AG04450 (cell line): ENCODE measurements around the gene PIP5K1C. TPM values are rescaled to one million over a fixed set of nuclear protein-coding genes. Genes with fewer than 3 reads are reported as not detected.

ENCODE experiments used
- CTCF ChIA-PET: fragments of 300-600, 350-600 bp; formaldehyde crosslinking; extraction: SDS; loops from one replicate; lab custom pipeline; 2022; ENCODE audit warnings: antibody characterized with exemption, inconsistent platforms; lab: Charles Lee
- POLR2A ChIA-PET: fragments of 350-600 bp; formaldehyde crosslinking; extraction: SDS; loops from one replicate; lab custom pipeline; 2021; ENCODE audit warnings: antibody characterized with exemption, inconsistent platforms; lab: Yijun Ruan, JAX
- DNase-seq: peaks from one replicate; pipeline ENCODE4 v3.0.0-alpha.2; 2011; ENCODE audit warnings: low read depth, low spot score
- H3K27ac ChIP-seq: one replicate; pipeline ENCODE4 v1.5.1; 2012; ENCODE audit warnings: low read depth, low read length, control low read depth
- H3K27me3 ChIP-seq: one replicate; pipeline ENCODE4 v1.6.0; 2012; ENCODE audit warnings: low read length; ENCODE audit not compliant: control insufficient read depth, insufficient read depth
- H3K4me3 ChIP-seq: 2 replicates; pipeline ENCODE4 v1.5.1; 2011; ENCODE audit warnings: mild to moderate bottlenecking, low read depth, low read length, control low read depth
- H3K9me3 ChIP-seq: 2 replicates; pipeline ENCODE4 v1.5.1; 2012; ENCODE audit warnings: low read length; ENCODE audit not compliant: control insufficient read depth, insufficient read depth
- polyA plus RNA-seq: library from polyadenylated mRNA; depleted of rRNA; stranded (reverse); fragments of >200 nt; gene quantifications from 2 replicates; pipeline ENCODE4 v1.2.3, GENCODE V29; 2011
- TF ChIP-seq, protein P1 (sequence below): IDR thresholded peaks from 2 replicates; pipeline ENCODE4 v1.5.1; 2011; ENCODE audit warnings: low read depth, low read length, control low read depth, inconsistent platforms

Gene PIP5K1C
- polyA plus RNA-seq, 1 experiment: 10.3 TPM

DNA sequence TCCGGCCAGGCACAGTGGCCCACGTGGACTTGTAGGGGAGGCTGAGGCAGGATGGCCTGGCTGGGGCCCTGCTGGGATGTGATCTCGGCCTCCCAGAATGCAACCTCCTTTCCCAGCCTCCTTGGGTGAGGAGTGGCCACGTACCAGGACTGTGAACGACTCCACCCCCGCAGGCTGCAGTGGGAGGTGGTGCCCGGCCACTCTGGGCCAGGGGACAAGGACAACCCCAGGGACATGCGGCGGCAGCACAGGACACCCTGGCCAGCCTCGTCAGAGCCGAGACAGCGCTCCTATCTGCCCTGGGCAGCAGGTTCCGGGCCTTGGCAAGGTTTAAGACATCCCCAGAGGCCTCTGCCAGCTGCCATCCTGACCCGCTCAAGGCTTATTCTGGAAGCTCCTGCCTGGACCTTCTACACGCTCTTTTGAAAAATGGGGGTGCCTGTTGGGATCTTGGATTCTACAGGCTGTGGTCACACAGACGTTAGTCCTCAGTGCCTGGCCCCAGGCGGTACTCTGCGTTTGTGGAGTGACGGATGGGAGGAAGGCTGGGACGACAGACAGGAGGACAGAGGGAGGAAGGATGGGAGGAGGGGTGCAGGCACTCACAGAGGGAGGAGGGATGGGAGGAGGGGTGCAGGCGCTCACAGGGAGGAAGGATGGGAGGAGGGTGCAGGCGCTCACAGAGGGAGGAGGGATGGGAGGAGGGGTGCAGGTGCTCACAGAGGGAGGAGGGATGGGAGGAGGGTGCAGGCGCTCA lies 53.8 kb downstream of the PIP5K1C start:
- DNase-seq: no peak
- no peak overlapping the region for H3K4me3 ChIP-seq
- no peaks in the 10 kb centered on the region; the same call in 1 of the 2 replicates for H3K9me3 ChIP-seq
- ChIA-PET POLR2A (interaction anchor here (0.8 kb wide), 1 partner anchor 121 kb away, joined by 4 read pairs; no protein-coding TSS in a partner anchor), CTCF (no interaction called here)
- TF ChIP-seq, protein P1, sequence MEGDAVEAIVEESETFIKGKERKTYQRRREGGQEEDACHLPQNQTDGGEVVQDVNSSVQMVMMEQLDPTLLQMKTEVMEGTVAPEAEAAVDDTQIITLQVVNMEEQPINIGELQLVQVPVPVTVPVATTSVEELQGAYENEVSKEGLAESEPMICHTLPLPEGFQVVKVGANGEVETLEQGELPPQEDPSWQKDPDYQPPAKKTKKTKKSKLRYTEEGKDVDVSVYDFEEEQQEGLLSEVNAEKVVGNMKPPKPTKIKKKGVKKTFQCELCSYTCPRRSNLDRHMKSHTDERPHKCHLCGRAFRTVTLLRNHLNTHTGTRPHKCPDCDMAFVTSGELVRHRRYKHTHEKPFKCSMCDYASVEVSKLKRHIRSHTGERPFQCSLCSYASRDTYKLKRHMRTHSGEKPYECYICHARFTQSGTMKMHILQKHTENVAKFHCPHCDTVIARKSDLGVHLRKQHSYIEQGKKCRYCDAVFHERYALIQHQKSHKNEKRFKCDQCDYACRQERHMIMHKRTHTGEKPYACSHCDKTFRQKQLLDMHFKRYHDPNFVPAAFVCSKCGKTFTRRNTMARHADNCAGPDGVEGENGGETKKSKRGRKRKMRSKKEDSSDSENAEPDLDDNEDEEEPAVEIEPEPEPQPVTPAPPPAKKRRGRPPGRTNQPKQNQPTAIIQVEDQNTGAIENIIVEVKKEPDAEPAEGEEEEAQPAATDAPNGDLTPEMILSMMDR: no peak
- no peak overlapping the region for H3K27ac ChIP-seq
- H3K27me3 ChIP-seq: no peaks in the 10 kb centered on the region

- ChIA-PET POLR2A (interaction anchor here (0.8 kb wide), 1 partner anchor 122 kb away, joined by 4 read pairs; no protein-coding TSS in a partner anchor), CTCF (no interaction called here)
- Histone ChIP-seq H3K4me3 (no peak overlapping the region), H3K27ac (no peak overlapping the region), H3K9me3 (no peaks in the 10 kb centered on the region; the same call in 1 of the 2 replicates), H3K27me3 (no peaks in the 10 kb centered on the region)
- no peak for DNase-seq
- TF ChIP-seq, protein P1: no peak
Observed at GRCh38 chr19:3645726-3646125, 54.5 kb downstream of the PIP5K1C start.

GRCh38 chr19:3645067-3645396 lies 55.2 kb downstream of the PIP5K1C start:
- CTCF ChIA-PET: no interaction called here
- POLR2A ChIA-PET: no interaction called here
- Histone ChIP-seq H3K4me3 (no peak overlapping the region), H3K27ac (no peak overlapping the region), H3K27me3 (no peaks in the 10 kb centered on the region), H3K9me3 (no peaks in the 10 kb centered on the region; the same call in 1 of the 2 replicates)
- TF ChIP-seq, protein P1: no peak
- DNase-seq: no peak

- Histone ChIP-seq H3K9me3 (no peaks in the 10 kb centered on the region; the same call in 1 of the 2 replicates), H3K4me3 (no peak overlapping the region), H3K27ac (no peak overlapping the region), H3K27me3 (no peaks in the 10 kb centered on the region)
- TF ChIP-seq, protein P1: no peak
- ChIA-PET POLR2A (no interaction called here), CTCF (no interaction called here)
- DNase-seq: no peak
Observed at GRCh38 chr19:3644351-3645066, 55.8 kb downstream of the PIP5K1C start.
